Suprapubic skin (tissue), 3 donors: ENCODE measurements around the gene HIGD2A.

ENCODE experiments used
- CTCF ChIP-seq, 2 donors: fragments of 200-600 bp in 1 of 2; fragments of 450-650 bp in 1 of 2; sonication (generic) in 1 of 2; IDR thresholded peaks; one replicate each; pipeline ENCODE4 v1.5.1; 2016 to 2019; ENCODE audit warnings: antibody characterized with exemption in 2 of 2, mild to moderate bottlenecking in 1 of 2, moderate library complexity in 1 of 2
- EP300 ChIP-seq: sonication (generic); formaldehyde crosslinking; IDR thresholded peaks from one replicate; pipeline ENCODE4 v1.6.1; 2017; ENCODE audit warnings: antibody characterized with exemption
- POLR2A ChIP-seq, 2 donors: fragments of 450-650 bp; IDR thresholded peaks; one replicate each; pipeline ENCODE4 v1.6.1; 2017; ENCODE audit warnings: antibody characterized with exemption in 2 of 2, mild to moderate bottlenecking in 2 of 2, moderate library complexity in 2 of 2

GRCh38 chr5:176360894-176361436, 27.6 kb upstream of the HIGD2A start:
- TF ChIP-seq CTCF (IDR thresholded peaks at IDR 0.05) = no peak
- TF ChIP-seq EP300 = no peak
- TF ChIP-seq POLR2A (IDR thresholded peaks at IDR 0.05) = no peak
